GM12892 (cell line): ENCODE results near the gene MN1.
"Not testable (repeated sequence)": the region's sequence is repeated elsewhere in the genome, so short reads cannot be mapped to it uniquely, and the experiment has no call there.

Experiments used
- DNase-seq: peaks from one replicate; pipeline ENCODE4 v3.0.0; 2011; ENCODE audit not compliant: insufficient read length
- FAIRE-seq: peaks from 2 replicates; lab custom pipeline; 2011; peaks lifted over from hg19 to GRCh38; lab: Jason Lieb, UNC
- POLR2A ChIP-seq: IDR thresholded peaks from 2 replicates; pipeline ENCODE4 v1.6.1; 2011; ENCODE audit warnings: low read depth, low read length, control low read depth
- POLR2AphosphoS5 ChIP-seq: IDR thresholded peaks from 2 replicates; pipeline ENCODE4 v1.6.1; 2011; ENCODE audit warnings: low read depth, low read length, control low read depth
- TAF1 ChIP-seq: IDR thresholded peaks from 2 replicates; pipeline ENCODE4 v1.6.1; 2011; ENCODE audit warnings: low read depth, mild to moderate bottlenecking, control low read depth, low read length, borderline replicate concordance

Gene MN1

GRCh38 chr22:27748349-27748748 is 53.2 kb downstream of the MN1 start:
- DNase-seq (no peak), FAIRE-seq (no peak)
- TF ChIP-seq TAF1 (no peak), POLR2AphosphoS5 (no peak)

GRCh38 chr22:27747396-27748221 is 53.9 kb downstream of the MN1 start:
- no peak for DNase-seq
- FAIRE-seq, result no peak
- TF ChIP-seq TAF1, result no peak
- no peak for TF ChIP-seq POLR2AphosphoS5
- no peak for TF ChIP-seq POLR2A

DNA sequence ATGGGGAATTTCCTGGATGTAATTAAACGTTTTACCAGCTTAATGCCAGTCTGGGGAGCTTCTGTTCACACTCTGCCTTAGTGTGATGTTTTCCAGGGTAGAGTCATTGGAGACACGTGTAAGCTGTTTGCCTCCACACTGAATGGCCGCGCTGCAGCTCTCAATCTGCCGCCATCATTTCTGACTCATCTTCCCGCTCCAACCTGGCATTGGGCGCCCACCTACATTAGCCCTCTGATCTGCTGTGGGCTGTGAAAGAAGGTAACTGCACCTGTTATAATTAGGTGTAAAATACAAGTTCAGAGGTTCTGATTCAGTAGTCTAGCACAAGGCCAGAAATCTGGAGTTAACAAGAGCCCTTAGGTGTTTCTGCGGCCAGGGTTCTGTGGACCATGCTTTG is 54.6 kb downstream of the MN1 start:
- TF ChIP-seq POLR2AphosphoS5 (no peak), POLR2A (no peak), TAF1 (no peak)
- DNase-seq (no peak), FAIRE-seq (no peak)

GRCh38 chr22:27745809-27746208 is 55.7 kb downstream of the MN1 start:
- DNase-seq (no peak), FAIRE-seq (no peak)
- TF ChIP-seq POLR2A (no peak), POLR2AphosphoS5 (no peak), TAF1 (no peak)

- TF ChIP-seq POLR2A, result no peak
- TF ChIP-seq POLR2AphosphoS5, result no peak
- TF ChIP-seq TAF1, result no peak
- DNase-seq, result no peak
- FAIRE-seq, result no peak
Observed at GRCh38 chr22:27745154-27745553, 56.4 kb downstream of the MN1 start.

DNA sequence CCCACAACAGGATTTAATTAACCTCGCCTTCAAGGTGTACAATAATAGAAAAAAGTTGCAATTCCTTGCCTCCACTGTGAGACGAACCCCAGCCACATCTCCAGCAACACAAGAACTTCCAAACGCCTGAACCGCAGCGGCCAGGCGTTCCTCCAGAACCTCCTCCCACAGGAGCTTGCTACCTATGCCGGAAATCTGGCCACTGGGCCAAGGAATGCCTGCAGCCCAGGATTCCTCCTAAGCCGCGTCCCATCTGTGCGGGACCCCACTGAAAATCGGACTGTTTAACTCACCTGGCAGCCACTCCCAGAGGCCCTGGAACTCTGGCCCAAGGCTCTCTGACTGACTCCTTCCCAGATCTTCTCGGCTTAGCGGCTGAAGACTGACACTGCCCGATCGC is 57.5 kb downstream of the MN1 start:
- FAIRE-seq, DNase-seq: not testable (repeated sequence)

DNA sequence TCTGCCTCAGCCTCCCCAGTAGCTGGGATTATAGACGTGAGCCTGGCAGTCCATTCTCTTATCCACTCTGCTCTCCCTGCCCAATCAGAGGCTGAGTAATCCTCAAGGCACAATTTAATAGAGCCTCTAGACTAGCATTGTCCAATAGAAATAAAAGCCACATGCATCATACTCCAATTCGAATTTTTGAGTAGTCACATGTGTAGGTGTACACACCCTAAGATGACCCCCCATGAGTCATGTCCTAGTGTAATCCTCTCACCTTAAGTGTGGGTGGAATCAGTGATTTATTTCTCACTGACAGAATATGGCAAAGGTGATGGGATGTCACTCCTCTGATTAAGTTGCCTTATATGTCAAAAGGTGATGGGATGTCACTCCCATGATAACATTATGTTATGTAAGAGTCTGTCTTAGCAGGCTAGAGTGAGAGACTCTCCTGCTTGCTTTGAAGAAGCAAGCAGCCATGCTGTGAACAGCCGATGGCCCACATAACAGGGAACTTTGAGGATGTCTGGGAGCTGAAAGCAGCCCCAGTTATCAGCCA is 61.3 kb downstream of the MN1 start:
- FAIRE-seq (no peak), DNase-seq (no peak)
- TF ChIP-seq POLR2A, result no peak
- no peak for TF ChIP-seq POLR2AphosphoS5
- TF ChIP-seq TAF1, result no peak

GRCh38 chr22:27737521-27737920 is 64.0 kb downstream of the MN1 start:
- TF ChIP-seq POLR2AphosphoS5 (no peak), TAF1 (no peak), POLR2A (no peak)
- no peak for DNase-seq
- no peak for FAIRE-seq

GRCh38 chr22:27734066-27734465 is 67.5 kb downstream of the MN1 start:
- no peak for TF ChIP-seq POLR2AphosphoS5
- DNase-seq (no peak), FAIRE-seq (no peak)

- TF ChIP-seq TAF1 (no peak), POLR2A (no peak), POLR2AphosphoS5 (no peak)
- DNase-seq (no peak), FAIRE-seq (no peak)
Observed at GRCh38 chr22:27732841-27733240, 68.7 kb downstream of the MN1 start.

DNA sequence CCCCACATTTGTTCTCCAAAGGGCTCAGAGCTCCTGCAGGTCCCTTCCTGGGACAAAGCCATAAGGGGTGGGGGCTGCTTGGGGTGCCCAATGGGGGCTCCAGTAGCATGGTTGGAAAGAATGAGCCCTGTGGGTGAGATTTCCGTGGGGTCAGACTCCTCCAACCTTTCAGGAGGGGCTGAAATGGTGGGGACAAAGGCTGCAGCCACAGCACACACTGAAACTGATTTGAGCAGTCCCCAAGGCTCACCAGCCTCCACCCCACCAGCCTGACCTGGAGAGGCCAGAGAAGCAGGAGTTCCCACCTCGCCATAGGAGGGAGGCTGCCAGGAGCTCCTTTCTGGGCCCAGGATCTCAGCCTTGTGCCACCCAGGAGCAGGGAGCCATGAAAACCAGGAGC is 69.2 kb downstream of the MN1 start:
- FAIRE-seq (no peak), DNase-seq (no peak)
- TF ChIP-seq TAF1, result no peak
- TF ChIP-seq POLR2AphosphoS5, result no peak
- TF ChIP-seq POLR2A, result no peak

DNA sequence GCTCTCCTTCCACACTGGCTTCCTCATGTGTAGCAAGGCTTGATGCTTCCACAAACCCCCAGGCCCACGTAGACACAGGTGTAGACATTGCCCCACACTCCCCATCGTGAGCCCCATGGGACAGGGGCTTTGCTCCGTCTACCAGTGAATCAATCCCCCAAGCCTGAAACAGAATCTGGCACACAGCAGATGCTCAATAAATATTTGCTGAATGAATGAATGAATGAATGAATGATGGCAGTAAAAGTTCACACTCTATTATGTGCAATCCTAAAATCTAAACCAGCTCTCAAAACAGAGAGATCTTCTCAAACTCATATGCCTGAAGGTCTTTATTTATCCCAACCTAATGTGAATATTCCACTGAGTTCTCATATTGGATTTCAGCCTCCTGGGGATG is 69.9 kb downstream of the MN1 start:
- FAIRE-seq (no peak), DNase-seq (no peak)
- TF ChIP-seq TAF1 (no peak), POLR2A (no peak), POLR2AphosphoS5 (no peak)
